ENCODE results near the gene TMEM235. TPM values are rescaled to one million over a fixed set of nuclear protein-coding genes. Genes with fewer than 3 reads are reported as not detected.
"Not testable (repeated sequence)": the region's sequence is repeated elsewhere in the genome, so short reads cannot be mapped to it uniquely, and the experiment has no call there.

Gene TMEM235
- total RNA-seq, 4 donors from 2014 or later = not detected

GRCh38 chr17:78252111-78252634, 20.7 kb downstream of the TMEM235 start:
- ATAC-seq (ENCODE audit: low FRiP score) (no peak), DNase-seq (ENCODE audit: low spot score) (no peak)
- TF ChIP-seq, protein P1, sequence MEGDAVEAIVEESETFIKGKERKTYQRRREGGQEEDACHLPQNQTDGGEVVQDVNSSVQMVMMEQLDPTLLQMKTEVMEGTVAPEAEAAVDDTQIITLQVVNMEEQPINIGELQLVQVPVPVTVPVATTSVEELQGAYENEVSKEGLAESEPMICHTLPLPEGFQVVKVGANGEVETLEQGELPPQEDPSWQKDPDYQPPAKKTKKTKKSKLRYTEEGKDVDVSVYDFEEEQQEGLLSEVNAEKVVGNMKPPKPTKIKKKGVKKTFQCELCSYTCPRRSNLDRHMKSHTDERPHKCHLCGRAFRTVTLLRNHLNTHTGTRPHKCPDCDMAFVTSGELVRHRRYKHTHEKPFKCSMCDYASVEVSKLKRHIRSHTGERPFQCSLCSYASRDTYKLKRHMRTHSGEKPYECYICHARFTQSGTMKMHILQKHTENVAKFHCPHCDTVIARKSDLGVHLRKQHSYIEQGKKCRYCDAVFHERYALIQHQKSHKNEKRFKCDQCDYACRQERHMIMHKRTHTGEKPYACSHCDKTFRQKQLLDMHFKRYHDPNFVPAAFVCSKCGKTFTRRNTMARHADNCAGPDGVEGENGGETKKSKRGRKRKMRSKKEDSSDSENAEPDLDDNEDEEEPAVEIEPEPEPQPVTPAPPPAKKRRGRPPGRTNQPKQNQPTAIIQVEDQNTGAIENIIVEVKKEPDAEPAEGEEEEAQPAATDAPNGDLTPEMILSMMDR (IDR thresholded peaks at IDR 0.05) = no peak

GRCh38 chr17:78252701-78253635, 21.5 kb downstream of the TMEM235 start:
- no peak for ATAC-seq (ENCODE audit: low FRiP score)

GRCh38 chr17:78253636-78253945, 22.2 kb downstream of the TMEM235 start:
- DNase-seq (ENCODE audit: low spot score); ATAC-seq (ENCODE audit: low FRiP score): not testable (repeated sequence)

More at GRCh38 chr17:78252701-78253635, 21.5 kb downstream of the TMEM235 start:
- no peak for DNase-seq (ENCODE audit: low spot score)
- TF ChIP-seq, protein P1 (IDR thresholded peaks at IDR 0.05) = no peak

- TF ChIP-seq, protein P1 (IDR thresholded peaks at IDR 0.05) = no peak
- ATAC-seq (ENCODE audit: low FRiP score) (peak; percentile 68), DNase-seq (ENCODE audit: low spot score) (peak; percentile 74)
Observed at GRCh38 chr17:78253946-78254672, 22.7 kb downstream of the TMEM235 start.

DNA sequence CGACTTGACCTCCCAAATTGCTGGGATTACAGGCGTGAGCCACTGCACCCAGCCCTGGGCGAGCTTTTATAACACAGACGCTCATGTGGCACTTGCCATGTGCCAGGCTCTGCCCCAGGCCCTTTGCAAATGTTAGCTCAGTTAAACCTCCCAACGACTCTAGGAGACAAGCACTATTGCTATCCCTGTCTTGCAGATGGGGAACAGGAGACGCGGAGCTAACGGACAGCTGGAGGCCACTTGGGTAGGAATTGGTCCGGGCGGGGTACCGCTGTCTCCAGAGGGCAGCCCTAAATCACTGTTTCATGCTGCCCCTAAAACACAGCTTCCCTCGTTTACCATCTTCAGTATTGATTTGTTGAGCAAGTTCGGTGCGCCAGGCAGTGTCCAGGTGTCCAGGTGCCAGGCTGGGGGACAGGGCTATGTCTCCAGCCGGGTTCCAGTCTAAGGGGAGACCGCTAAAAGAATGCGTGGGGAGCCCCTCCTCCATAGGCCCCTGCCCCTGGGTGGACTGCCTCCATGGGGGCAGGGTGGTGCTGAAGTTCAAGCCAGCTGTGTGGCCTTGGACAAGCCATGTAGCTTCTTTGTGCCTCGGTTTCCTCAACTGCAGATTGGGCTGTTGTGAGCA, 23.7 kb downstream of the TMEM235 start:
- DNase-seq (ENCODE audit: low spot score) = no peak
- TF ChIP-seq, protein P1 (IDR thresholded peaks at IDR 0.05) = no peak
- no peak for ATAC-seq (ENCODE audit: low FRiP score)

- no peak for ATAC-seq (ENCODE audit: low FRiP score)
- no peak for DNase-seq (ENCODE audit: low spot score)
- TF ChIP-seq, protein P1 (IDR thresholded peaks at IDR 0.05) = no peak
Observed at GRCh38 chr17:78255953-78256706, 24.7 kb downstream of the TMEM235 start.

All from omental fat pad (tissue), 4 donors.